OCI-LY1 (cell line): ENCODE measurements around the gene NKAIN2.

Experiments used
- H2AFZ ChIP-seq: fragments of 200-600 bp; sonication (generic), shearing (Covaris generic); 2 replicates; pipeline ENCODE4 v1.6.0; 2014; ENCODE audit warnings: antibody characterized with exemption, mild to moderate bottlenecking, low read length
- H3F3A ChIP-seq: fragments of 200-600 bp; sonication (generic), shearing (Covaris generic); 2 replicates; pipeline ENCODE4 v1.6.0; 2014; ENCODE audit warnings: mild to moderate bottlenecking, antibody characterized with exemption, low read length, moderate library complexity; ENCODE audit not compliant: insufficient read depth
- H3K27ac ChIP-seq: fragments of 200-600 bp; sonication (generic); 2 replicates; pipeline ENCODE4 v1.5.1; 2014; ENCODE audit warnings: low read length, mixed run types, mild to moderate bottlenecking, low read depth; ENCODE audit not compliant: poor library complexity, severe bottlenecking
- H3K27me3 ChIP-seq: fragments of 200-600 bp; sonication (generic); 2 replicates; pipeline ENCODE4 v1.6.0; 2014; ENCODE audit warnings: antibody characterized with exemption, mild to moderate bottlenecking, low read length, moderate library complexity; ENCODE audit not compliant: insufficient read depth
- H3K36me3 ChIP-seq: fragments of 200-600 bp; sonication (generic); 2 replicates; pipeline ENCODE4 v1.6.1; 2014; ENCODE audit warnings: mild to moderate bottlenecking, antibody characterized with exemption, low read length, moderate library complexity, mixed read lengths; ENCODE audit not compliant: insufficient read depth
- H3K4me1 ChIP-seq: fragments of 200-600 bp; sonication (generic); 2 replicates; pipeline ENCODE4 v1.5.1; 2014; ENCODE audit warnings: mild to moderate bottlenecking, low read length, moderate library complexity; ENCODE audit not compliant: insufficient read depth, severe bottlenecking
- H3K4me2 ChIP-seq: fragments of 200-600 bp; sonication (generic), shearing (Covaris generic); 2 replicates; pipeline ENCODE4 v1.6.1; 2014; ENCODE audit warnings: low read length
- H3K4me3 ChIP-seq: fragments of 200-600 bp; sonication (generic); 2 replicates; pipeline ENCODE4 v1.5.1; 2014; ENCODE audit warnings: low read length, low read depth, mild to moderate bottlenecking, mixed read lengths; ENCODE audit not compliant: poor library complexity, severe bottlenecking
- H3K79me2 ChIP-seq: fragments of 200-600 bp; shearing (Covaris generic); 2 replicates; pipeline ENCODE4 v1.6.1; 2016; ENCODE audit warnings: mixed run types, low read length, mixed read lengths; ENCODE audit not compliant: insufficient read depth
- H3K9ac ChIP-seq: fragments of 200-600 bp; sonication (generic), shearing (Covaris generic); 2 replicates; pipeline ENCODE4 v1.6.1; 2014; ENCODE audit warnings: mild to moderate bottlenecking, low read length, mixed read lengths
- H3K9me2 ChIP-seq: fragments of 200-600 bp; sonication (generic), shearing (Covaris generic); 2 replicates; pipeline ENCODE4 v1.6.1; 2014; ENCODE audit warnings: low read depth, mild to moderate bottlenecking, low read length, mixed read lengths
- H3K9me3 ChIP-seq: fragments of 200-600 bp; shearing (Covaris generic); 2 replicates; pipeline ENCODE4 v1.6.1; 2014; ENCODE audit warnings: low read length, mixed read lengths
- H4K20me1 ChIP-seq: fragments of 200-600 bp; sonication (generic), shearing (Covaris generic); 2 replicates; pipeline ENCODE4 v1.6.0; 2016; ENCODE audit warnings: mild to moderate bottlenecking, low read length; ENCODE audit not compliant: insufficient read depth
- CTCF ChIP-seq: fragments of 200-600 bp; sonication (generic), shearing (Covaris generic); IDR thresholded peaks from 2 replicates; pipeline ENCODE4 v1.5.1; 2017; ENCODE audit warnings: mild to moderate bottlenecking, antibody characterized with exemption, low read length, moderate library complexity, mixed read lengths
- EZH2 ChIP-seq: fragments of 200-600 bp; sonication (generic), shearing (Covaris generic); IDR thresholded peaks from 2 replicates; pipeline ENCODE4 v1.8.0; 2017; ENCODE audit warnings: borderline replicate concordance, mixed run types, mild to moderate bottlenecking, antibody characterized with exemption, low read length, moderate library complexity, mixed read lengths

The NKAIN2 gene

GRCh38 chr6:124078169-124078568 lies 274.5 kb downstream of the NKAIN2 start:
- H3K36me3 ChIP-seq: no peaks in the 10 kb centered on the region
- H4K20me1 ChIP-seq: no peaks in the 10 kb centered on the region
- H3K4me2 ChIP-seq: no peak overlapping the region
- H3F3A ChIP-seq: no peaks in the 10 kb centered on the region
- TF ChIP-seq EZH2: no peak
- no peak for TF ChIP-seq CTCF
- H3K4me3 ChIP-seq: no peak overlapping the region
- no peaks in the 10 kb centered on the region for H3K4me1 ChIP-seq
- no peaks in the 10 kb centered on the region for H3K9me2 ChIP-seq
- H3K9ac ChIP-seq: no peak overlapping the region
- no peaks in the 10 kb centered on the region for H3K9me3 ChIP-seq
- no peak overlapping the region for H2AFZ ChIP-seq
- no peak overlapping the region for H3K27ac ChIP-seq
- no peaks in the 10 kb centered on the region for H3K79me2 ChIP-seq
- no peaks in the 10 kb centered on the region for H3K27me3 ChIP-seq

DNA sequence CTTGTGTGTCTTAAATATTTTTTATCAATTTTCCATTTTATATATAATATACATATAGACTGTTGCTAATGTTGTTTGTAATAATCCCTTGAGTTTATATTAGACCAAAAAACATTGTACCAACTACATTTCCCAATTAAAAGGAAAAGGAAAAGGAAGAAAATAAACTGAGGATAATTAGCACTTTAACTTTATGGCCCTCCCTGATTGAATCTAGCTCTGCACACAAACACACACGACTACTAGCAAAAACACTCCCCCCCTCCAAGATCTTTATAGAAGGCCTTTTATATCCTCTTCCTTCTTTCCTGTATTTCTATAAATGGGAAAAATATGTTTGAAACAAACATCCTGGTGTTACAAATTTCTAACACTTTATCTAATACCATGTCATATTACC lies 276.8 kb downstream of the NKAIN2 start:
- Histone ChIP-seq H3K9me2 (no peaks in the 10 kb centered on the region), H4K20me1 (no peaks in the 10 kb centered on the region), H3K4me1 (no peaks in the 10 kb centered on the region), H3K4me3 (no peak overlapping the region), H3F3A (no peaks in the 10 kb centered on the region), H3K79me2 (no peaks in the 10 kb centered on the region), H3K9me3 (no peaks in the 10 kb centered on the region), H3K36me3 (no peaks in the 10 kb centered on the region), H3K4me2 (no peak overlapping the region), H2AFZ (no peak overlapping the region), H3K9ac (no peak overlapping the region), H3K27me3 (no peaks in the 10 kb centered on the region), H3K27ac (no peak overlapping the region)
- no peak for TF ChIP-seq EZH2
- no peak for TF ChIP-seq CTCF

- TF ChIP-seq CTCF: no peak
- TF ChIP-seq EZH2: no peak
- Histone ChIP-seq H4K20me1 (no peaks in the 10 kb centered on the region), H3K4me3 (no peak overlapping the region)
These were observed 286.8 kb downstream of the NKAIN2 start for GRCh38 chr6:124090491-124090890.

More at GRCh38 chr6:124090491-124090890, 286.8 kb downstream of the NKAIN2 start:
- Histone ChIP-seq H3K27me3 (no peaks in the 10 kb centered on the region), H3K27ac (no peak overlapping the region), H3K9me2 (no peaks in the 10 kb centered on the region), H3F3A (no peaks in the 10 kb centered on the region), H3K36me3 (no peaks in the 10 kb centered on the region), H3K9me3 (no peaks in the 10 kb centered on the region), H3K4me1 (no peaks in the 10 kb centered on the region), H3K79me2 (no peaks in the 10 kb centered on the region), H2AFZ (no peak overlapping the region), H3K4me2 (no peak overlapping the region), H3K9ac (no peak overlapping the region)
